SH-SY5Y (cell line): ENCODE data around the gene OLFM4.

Experiments used
- GATA2 ChIP-seq: IDR thresholded peaks from 2 replicates; pipeline ENCODE4 v1.6.1; 2011; ENCODE audit warnings: mild to moderate bottlenecking, low read depth, low read length
- GATA3 ChIP-seq: IDR thresholded peaks from 2 replicates; pipeline ENCODE4 v1.6.1; 2011; ENCODE audit warnings: low read depth, mild to moderate bottlenecking, low read length, moderate library complexity

- TF ChIP-seq GATA2 (peak; percentile 43; the same call in 1 of the 2 replicates), GATA3 (no peak)
Measured at GRCh38 chr13:53089951-53090350, 61.3 kb downstream of the OLFM4 start.
